A549 treated with AZD9567 at 1 μM for 4 hours (cell line): ENCODE measurements around the gene CCL1. TPM values are rescaled to one million over a fixed set of nuclear protein-coding genes. Genes with fewer than 3 reads are reported as not detected.

Experiments
- total RNA-seq: library from RNA; stranded (reverse); fragments of 200-300 nt; extraction: Qiagen RNA extraction; gene quantifications from 5 replicates; pipeline ENCODE4 v1.2.3, GENCODE V29; 2022; ENCODE audit not compliant: insufficient read depth

The CCL1 gene, protein sequence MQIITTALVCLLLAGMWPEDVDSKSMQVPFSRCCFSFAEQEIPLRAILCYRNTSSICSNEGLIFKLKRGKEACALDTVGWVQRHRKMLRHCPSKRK
- total RNA-seq: not detected in 5 replicates

GRCh38 chr17:34363183-34363661 lies at the start of gene CCL1:
Gene CCL1 (minus strand): TSS chr17:34363233. CDS start chr17:34363161, 72 bp downstream.

GRCh38 chr17:34356194-34356593 lies 6.8 kb downstream of the CCL1 start, which contains the start of gene CCL13:
Gene CCL13 (plus strand): TSS chr17:34356480. CDS start chr17:34356527, 47 bp downstream.

GRCh38 chr17:34319039-34319483 lies 44.0 kb downstream of the CCL1 start, which contains the start of gene CCL8:
Gene CCL8 (plus strand): TSS chr17:34319435. CDS start chr17:34319502, 67 bp downstream.

Other genes with a start within 250 kb of the CCL1 start
- gene CCL2, start 107.9 kb downstream of the CCL1 start, total RNA-seq: 7.9 to 11.1 TPM (median 10.2 TPM) in 5 replicates
- gene CCL7, start 93.0 kb downstream of the CCL1 start, total RNA-seq: 0.21 to 0.70 TPM (median 0.28 TPM) in 3 of 5 replicates, not detected in the others
- gene CCL11, start 77.5 kb downstream of the CCL1 start, total RNA-seq: not detected in 5 replicates
- gene CCL8, start 43.8 kb downstream of the CCL1 start, total RNA-seq: not detected in 5 replicates
- not detected in 5 replicates for gene CCL13, start 6.8 kb downstream of the CCL1 start, total RNA-seq
- 0.01 TPM in 1 of 5 replicates, not detected in the others for gene TMEM132E, start 216.3 kb upstream of the CCL1 start, total RNA-seq